ENCODE data around the gene SLCO1A2.

SLCO1A2 gene

DNA sequence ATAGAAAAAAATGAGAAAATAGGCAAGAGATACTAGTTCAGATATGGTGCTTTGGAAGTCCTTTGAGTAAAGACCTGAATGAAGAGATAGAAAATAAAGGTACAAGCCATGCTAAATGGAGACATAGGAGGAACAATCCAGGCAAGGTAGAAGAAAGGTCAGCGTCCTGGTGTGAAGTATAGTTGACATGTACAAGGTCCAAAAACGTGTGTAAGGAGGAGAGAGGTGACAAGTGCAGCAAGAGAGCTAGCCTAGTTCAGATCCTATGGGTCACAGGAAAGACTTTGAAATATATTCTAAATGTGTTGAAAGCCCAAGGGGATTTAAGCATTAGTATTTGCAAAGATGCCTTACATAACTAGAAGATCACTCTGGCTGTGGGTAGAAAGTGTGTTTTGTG is 115.5 kb downstream of the SLCO1A2 start:
- no peak for DNase-seq (ENCODE audit: low read depth in 2 of 2)
